Epithelial cell of proximal tubule (primary cell): ENCODE results near the gene CACNA1A. TPM values are rescaled to one million over a fixed set of nuclear protein-coding genes. Genes with fewer than 3 reads are reported as not detected.

ENCODE experiments used
- DNase-seq: peaks from one replicate; pipeline ENCODE4 v3.0.0-alpha.2; 2011; ENCODE audit warnings: low read depth
- H3K4me3 ChIP-seq: 2 replicates; pipeline ENCODE4 v1.5.1; 2011; ENCODE audit warnings: low read depth, mild to moderate bottlenecking, low read length
- CTCF ChIP-seq: conservative IDR thresholded peaks from 2 replicates; pipeline ENCODE4 v1.5.1; 2012; ENCODE audit warnings: low read depth, mild to moderate bottlenecking, low read length
- total RNA-seq: library from RNA; depleted of rRNA; stranded (reverse); fragments of >200 nt; gene quantifications from 2 replicates; pipeline ENCODE4 v1.2.3, GENCODE V29; 2015

CACNA1A gene
- total RNA-seq, 1 donor from 2014 or later = 0.98 TPM

DNA sequence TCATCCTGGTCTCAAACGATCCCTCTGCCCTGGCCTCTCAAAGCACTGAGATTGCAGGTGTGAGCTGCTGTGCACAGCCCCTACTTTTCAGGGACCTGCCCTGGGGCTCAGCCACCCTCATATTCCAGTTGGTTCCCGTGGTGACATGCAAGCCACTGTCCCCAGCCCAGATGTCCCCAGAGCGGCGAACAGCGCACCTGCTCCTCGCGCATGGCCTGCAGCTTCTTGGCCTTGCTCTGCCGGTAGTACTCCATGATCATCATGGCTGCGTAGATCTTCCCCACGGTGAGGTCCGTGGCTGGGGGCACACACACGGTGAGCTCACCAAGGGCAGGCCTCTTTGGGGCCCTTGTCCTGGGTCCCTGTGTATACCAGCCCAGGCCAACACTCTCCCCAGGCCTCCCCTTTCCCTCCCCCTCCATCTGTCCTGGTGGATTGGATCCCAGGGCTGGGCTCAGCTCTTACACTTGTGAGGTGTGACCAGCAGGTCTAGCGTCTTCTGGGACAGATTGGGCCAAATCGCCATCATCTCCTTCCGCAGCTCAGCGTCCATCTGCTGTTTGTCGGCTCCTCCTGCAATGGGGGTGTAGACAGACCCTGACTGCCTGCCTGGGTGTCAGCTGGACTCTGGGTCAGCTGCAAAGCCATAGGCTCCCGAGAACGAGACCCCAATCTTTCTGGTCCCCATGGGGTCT, 292.1 kb downstream of the CACNA1A start:
- no peak overlapping the region for H3K4me3 ChIP-seq
- no peak for TF ChIP-seq CTCF
- DNase-seq = no peak

DNA sequence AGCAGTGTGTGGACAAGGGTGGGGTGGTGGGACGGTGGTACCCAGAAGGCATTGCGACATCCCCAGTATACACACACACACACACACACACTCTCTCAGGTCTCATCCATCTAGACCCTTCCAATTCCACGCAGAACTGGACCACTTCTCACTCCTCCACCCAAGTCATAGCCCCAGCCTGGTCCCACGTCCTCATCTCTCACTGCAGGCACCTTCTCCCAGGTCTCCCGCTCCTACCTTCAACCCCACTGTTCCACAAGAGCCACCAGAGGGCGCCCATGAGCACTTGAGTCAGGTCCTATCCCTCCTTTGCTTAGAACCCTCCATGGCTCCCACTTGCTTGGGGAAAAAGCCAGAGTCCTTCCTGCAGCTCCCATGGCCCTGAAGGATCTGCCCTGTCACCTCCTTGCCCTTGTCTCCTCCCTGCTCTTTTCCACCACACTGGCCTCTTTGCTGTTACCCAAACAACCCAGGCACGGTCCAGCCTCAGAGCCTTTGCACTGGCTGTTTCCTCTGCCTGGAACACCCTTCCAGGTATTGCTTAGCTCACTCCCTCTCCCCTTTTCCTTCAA, 293.4 kb downstream of the CACNA1A start:
- no peak for DNase-seq
- TF ChIP-seq CTCF = peak; percentile 72
- no peak overlapping the region for H3K4me3 ChIP-seq

DNA sequence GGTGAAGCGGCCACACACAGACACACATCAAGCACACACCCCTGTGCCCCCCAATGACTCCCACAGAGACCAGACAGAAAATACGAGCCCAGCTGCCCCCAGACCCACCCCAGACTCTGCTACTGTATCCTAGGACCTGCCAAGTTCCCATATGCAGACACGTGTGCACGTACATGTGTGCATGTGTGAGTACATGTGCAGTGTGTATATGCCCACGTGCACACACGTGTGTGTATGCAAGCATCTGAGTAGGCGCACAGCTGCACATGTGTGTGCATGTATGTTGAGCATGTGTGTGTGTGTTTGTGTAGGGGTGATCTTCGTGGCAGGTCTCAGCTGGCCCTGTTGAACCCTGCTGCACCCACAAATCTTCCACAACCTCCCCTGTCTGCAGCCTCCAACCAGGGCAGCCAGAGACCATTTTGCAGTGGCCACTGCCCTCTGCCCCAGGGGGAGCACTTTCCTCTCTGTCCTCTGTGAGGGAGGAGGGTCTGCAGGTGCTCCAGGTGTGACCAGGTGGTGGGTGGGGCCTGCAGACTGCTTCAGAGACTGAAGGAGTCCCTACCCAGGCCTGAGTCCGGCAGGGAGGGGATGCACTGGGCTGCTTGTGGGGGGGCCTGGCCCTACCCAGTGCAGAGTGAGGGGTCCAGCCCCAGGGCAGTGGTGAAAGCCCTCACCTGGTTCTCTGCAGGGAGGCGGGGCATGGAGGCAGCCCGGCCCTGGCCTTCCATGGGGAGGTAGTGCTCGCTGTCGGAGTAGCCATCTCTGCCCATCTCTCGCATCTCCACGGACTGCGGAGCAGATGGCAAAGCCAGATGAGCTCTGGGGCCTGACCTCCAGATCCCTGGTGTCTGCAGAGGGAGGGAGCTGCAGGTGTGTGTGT, 294.6 kb downstream of the CACNA1A start:
- DNase-seq = no peak
- no peak overlapping the region for H3K4me3 ChIP-seq
- TF ChIP-seq CTCF = no peak

DNA sequence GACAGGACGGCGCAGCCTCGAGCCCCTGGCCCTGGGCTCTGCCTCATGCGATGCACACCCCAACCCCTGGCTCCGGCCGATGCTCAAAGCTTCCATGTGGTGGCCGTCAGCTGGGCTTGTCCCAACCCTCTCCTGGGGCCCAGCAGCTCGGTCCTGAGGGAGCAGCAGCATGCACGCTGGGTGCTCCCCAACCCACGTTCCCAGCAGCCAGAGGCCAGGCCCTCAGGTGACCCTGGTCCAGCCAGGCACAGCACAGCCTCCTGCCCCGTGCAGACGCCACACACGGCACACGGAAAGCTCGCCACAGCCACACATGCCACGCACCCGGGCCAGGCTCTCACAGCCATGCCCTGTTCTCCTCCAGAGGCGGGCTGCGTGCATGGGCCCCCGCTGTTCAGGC, 295.3 kb downstream of the CACNA1A start:
- DNase-seq = no peak
- no peak overlapping the region for H3K4me3 ChIP-seq
- TF ChIP-seq CTCF = no peak

- H3K4me3 ChIP-seq = no peak overlapping the region
- no peak for TF ChIP-seq CTCF
- DNase-seq = no peak
Observed at GRCh38 chr19:13210339-13210775, 295.9 kb downstream of the CACNA1A start.

- H3K4me3 ChIP-seq = no peak overlapping the region
- DNase-seq = no peak
- no peak for TF ChIP-seq CTCF
Observed at GRCh38 chr19:13209484-13210338, 296.6 kb downstream of the CACNA1A start.
